GM18519 (cell line): ENCODE results near the gene SCGB1D2.

Experiments
- ATAC-seq: cut with Tn5 transposase; IDR thresholded peaks from one replicate; pipeline ENCODE4 v1.9.1; 2021; ENCODE audit warnings: mild to moderate bottlenecking, moderate library complexity; ENCODE audit not compliant: unreplicated experiment, low FRiP score

SCGB1D2 gene

GRCh38 chr11:62256281-62256680 lies 14.2 kb downstream of the SCGB1D2 start:
- ATAC-seq = no peak

- no peak for ATAC-seq
Observed at GRCh38 chr11:62260261-62260953, 18.4 kb downstream of the SCGB1D2 start.

GRCh38 chr11:62264004-62264403 lies 22.0 kb downstream of the SCGB1D2 start:
- no peak for ATAC-seq

GRCh38 chr11:62266558-62266957 lies 24.5 kb downstream of the SCGB1D2 start:
- no peak for ATAC-seq

- no peak for ATAC-seq
Observed at GRCh38 chr11:62267050-62267449, 25.0 kb downstream of the SCGB1D2 start.

GRCh38 chr11:62267576-62267975 lies 25.5 kb downstream of the SCGB1D2 start:
- ATAC-seq = no peak

GRCh38 chr11:62269654-62270278 lies 27.7 kb downstream of the SCGB1D2 start, which contains the start of gene SCGB2A2:
Gene SCGB2A2 (plus strand): TSS chr11:62270158. CDS start chr11:62270217, 59 bp downstream.
- no peak for ATAC-seq

- no peak for ATAC-seq
Observed at GRCh38 chr11:62273284-62273683, 31.2 kb downstream of the SCGB1D2 start.

- no peak for ATAC-seq
Observed at GRCh38 chr11:62273789-62274275, 31.8 kb downstream of the SCGB1D2 start.

- ATAC-seq = no peak
Observed at GRCh38 chr11:62280452-62280851, 38.4 kb downstream of the SCGB1D2 start.
